GM12872 (cell line): ENCODE results near the gene RABL6.

Experiments
- TF ChIP-seq, protein P1 (sequence below): IDR thresholded peaks from 3 replicates; pipeline ENCODE4 v1.5.1; 2011; ENCODE audit warnings: low read depth, mild to moderate bottlenecking, low read length, moderate library complexity; ENCODE audit not compliant: insufficient read depth

Gene RABL6

DNA sequence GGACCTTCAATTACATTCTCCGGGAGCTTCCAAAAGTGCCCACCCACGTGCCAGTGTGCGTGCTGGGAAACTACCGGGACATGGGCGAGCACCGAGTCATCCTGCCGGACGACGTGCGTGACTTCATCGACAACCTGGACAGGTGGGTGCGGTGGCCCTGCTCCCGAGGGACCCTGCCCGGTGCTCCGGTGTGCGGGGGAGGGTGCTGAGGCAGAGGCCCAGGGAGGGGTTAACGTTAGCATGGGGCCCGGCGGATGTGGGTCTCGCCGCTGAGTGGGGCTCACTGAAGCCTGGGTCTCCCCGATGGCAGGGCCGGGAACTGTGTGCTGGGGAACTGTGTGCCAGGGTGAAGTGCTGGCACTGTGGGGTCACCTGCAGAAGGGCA, 24.0 kb downstream of the RABL6 start:
- TF ChIP-seq, protein P1, sequence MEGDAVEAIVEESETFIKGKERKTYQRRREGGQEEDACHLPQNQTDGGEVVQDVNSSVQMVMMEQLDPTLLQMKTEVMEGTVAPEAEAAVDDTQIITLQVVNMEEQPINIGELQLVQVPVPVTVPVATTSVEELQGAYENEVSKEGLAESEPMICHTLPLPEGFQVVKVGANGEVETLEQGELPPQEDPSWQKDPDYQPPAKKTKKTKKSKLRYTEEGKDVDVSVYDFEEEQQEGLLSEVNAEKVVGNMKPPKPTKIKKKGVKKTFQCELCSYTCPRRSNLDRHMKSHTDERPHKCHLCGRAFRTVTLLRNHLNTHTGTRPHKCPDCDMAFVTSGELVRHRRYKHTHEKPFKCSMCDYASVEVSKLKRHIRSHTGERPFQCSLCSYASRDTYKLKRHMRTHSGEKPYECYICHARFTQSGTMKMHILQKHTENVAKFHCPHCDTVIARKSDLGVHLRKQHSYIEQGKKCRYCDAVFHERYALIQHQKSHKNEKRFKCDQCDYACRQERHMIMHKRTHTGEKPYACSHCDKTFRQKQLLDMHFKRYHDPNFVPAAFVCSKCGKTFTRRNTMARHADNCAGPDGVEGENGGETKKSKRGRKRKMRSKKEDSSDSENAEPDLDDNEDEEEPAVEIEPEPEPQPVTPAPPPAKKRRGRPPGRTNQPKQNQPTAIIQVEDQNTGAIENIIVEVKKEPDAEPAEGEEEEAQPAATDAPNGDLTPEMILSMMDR, result no peak

DNA sequence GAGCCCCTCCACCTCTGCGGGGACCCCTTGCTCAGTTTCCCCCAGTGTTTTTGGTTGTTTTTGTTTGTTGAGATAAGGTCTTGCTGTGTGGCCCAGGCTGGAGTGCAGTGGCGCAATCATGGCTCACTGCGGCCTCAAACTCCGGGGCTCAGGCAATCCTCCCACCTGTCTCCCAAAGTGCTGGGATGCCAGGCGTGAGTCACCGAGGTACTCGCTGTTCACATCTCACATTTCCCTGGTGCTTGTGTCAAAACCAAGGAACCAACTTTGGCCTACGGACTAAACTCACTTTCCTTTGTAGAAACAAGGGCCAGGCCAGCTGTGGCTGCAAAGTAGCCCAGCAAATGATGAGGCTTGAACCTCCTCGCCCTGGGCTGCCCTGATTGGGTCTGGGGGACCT, 24.8 kb downstream of the RABL6 start:
- TF ChIP-seq, protein P1, result no peak

DNA sequence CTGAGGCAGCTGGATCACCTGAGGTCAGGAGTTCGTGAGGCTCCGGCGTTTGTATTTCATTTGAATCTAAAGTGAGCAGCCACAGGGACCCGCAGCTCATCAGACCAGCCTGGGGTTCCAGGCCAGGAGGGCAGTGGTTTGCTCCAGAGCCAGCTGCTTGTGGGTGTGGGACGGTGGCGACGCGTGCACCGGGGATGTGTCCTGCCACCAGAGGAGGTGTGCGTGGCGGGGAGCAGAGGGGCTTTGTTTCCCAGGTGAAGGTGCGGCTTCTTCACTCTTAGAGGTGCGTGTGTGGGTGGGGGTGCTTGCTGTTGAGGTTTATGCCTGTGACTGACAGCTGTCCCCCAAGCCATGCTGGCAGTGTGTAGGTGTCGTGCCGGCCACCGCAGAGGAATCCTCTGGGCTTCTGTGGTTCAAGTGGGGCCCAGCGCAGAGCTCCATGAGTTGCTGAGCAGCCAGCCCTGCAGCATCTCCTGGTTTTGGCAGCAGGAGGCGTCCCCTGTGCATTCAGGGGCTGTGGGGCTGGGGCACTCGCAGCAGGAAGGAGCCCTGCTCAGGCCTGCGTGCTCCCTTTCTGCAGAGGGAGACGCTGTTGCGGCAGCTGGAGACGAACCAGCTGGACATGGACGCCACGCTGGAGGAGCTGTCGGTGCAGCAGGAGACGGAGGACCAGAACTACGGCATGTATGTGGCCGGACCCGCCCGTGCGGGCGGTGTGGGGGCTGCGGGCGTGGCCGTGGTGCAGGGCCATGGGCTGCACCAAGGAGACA, 27.6 kb downstream of the RABL6 start:
- TF ChIP-seq, protein P1, result no peak

DNA sequence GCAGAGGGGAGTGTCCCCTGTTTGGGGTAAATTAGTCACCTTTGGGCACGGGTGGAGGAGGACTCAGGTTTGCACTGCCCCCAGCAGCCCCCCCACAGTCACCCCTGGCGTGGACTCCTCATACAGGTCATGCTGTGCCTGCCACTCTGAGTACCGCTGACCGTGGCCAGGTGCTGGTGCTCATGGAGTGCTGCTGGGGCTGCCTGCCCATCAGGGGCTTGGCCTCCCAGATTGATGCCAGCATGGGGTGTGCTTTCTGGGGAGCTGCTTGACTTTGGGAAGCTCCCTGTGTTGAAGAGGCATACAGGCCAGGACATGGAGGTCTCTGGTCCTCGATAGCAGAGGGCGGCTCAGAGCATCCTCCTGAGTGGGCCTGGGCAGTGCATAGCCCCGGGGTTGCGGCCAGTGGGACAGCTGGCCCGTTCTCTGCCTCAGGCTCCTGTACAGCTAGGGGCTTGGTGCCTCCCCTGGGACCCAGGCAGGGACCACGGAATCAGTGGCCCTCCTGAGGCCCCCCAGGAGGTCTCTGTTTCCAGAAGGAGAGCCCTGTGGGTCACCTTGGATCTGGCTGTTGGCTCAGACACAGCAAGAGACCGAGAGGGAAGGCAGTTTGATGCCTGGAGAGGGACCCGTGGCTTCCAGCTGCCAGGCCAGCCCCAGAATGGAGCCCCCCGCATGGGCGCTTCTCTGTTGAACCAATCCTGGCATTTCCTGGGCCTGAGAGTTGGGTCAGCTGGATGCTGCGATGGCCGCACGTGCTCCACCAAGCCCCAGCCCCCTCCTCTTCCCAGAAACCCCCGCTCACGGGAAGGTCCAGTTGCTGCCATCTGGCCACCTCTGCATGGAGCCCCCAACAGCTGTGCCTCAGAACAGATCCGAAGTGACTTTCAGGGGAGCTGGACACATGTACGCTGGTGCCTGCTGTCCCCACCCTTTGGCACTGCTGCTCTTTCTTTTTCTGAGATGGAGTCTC, 28.5 kb downstream of the RABL6 start:
- TF ChIP-seq, protein P1, result no peak

DNA sequence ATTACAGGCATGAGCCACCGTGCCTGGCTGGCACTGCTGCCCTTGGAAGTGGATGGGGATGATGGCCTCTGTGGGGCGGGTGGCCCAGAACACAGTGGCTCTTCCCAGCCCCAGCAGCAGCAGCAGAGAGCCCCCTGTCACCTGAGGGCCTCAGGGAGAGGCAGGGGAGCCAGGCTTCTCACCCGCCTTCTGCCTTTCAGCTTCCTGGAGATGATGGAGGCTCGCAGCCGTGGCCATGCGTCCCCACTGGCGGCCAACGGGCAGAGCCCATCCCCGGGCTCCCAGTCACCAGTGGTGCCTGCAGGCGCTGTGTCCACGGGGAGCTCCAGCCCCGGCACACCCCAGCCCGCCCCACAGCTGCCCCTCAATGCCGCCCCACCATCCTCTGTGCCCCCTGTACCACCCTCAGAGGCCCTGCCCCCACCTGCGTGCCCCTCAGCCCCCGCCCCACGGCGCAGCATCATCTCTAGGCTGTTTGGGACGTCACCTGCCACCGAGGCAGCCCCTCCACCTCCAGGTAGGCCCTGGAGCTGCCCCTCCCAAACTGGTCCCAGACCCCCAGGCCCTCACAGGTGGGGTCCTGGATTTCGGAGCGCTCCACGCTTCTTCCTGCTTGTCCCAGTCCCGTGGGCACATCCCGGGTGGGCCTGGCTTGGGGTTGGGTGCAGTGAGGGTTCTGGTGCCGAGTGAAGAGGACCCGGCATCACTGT, 29.6 kb downstream of the RABL6 start:
- TF ChIP-seq, protein P1, result no peak

DNA sequence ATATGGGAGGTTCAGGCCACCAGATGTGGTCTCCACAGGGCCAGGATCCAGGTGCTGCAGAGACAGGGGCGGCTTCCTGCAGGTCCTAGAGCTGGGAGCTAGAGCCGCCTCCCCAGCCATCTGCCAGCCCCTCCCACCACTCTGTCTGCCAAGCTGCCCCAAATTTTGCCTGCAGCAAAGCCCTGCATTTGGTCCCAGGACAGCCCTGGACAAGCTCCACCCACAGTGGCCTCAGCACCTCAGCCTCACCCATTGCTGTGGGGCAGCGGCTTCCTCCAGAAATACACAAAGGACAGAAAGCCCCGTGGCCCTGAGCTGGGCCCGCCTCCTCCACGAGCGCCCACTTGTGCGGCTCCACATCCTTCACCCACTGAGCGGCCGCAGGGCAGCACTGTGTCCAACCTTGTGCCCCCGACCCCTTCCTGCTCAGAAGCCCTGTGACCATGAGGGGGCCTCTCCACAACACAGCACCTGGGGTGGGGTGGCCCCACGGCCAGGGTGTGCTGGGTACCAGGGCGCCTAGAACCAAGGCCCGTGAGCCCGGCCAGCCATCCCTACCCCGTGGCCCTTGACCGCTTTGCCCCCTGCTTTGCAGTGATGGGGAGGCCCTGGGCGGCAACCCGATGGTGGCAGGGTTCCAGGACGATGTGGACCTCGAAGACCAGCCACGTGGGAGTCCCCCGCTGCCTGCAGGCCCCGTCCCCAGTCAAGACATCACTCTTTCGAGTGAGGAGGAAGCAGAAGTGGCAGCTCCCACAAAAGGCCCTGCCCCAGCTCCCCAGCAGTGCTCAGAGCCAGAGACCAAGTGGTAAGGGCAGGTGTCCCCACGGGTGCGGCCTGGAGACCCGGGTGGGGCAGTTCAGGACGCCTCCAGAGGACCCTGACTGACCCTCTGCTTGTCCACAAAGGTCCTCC, 30.8 kb downstream of the RABL6 start:
- TF ChIP-seq, protein P1, result no peak
